Measurements from ENCODE around the gene SPIRE1.

The SPIRE1 gene

DNA sequence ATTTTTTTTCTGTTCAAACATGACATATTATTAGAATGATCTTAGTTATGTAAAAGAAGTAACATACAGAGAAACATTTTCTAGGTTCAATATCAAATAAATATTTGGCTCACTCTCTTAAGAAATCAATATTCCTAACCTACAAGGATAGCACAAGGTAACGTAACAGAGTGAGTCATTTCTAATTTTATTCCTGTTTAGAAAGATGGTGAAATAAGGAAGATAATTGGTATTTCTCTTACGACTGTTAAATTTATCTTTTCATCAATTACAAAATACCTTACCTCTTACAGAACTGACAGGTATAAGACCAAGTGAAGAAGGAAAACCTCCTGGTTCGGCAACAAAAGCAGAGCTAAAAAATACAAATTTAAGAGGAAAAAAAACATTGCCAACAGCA is 205.1 kb downstream of the SPIRE1 start:
- ATAC-seq (ENCODE audit: insufficient read depth, low read depth) (no peak), DNase-seq (no peak)
- Histone ChIP-seq H3K27me3 (ENCODE audit: insufficient read depth, low read length, poor library complexity) (peaks cover 17% of the 10 kb centered on the region), H3K4me2 (ENCODE audit: insufficient read depth, low read length) (no peak overlapping the region), H3K27ac (ENCODE audit: low read length) (no peak overlapping the region), H3K36me3 (ENCODE audit: insufficient read depth, low read length) (no peaks in the 10 kb centered on the region), H2AFZ (ENCODE audit: low read depth, low read length) (no peak overlapping the region), H3K9me3 (ENCODE audit: insufficient read depth, low read length, severe bottlenecking) (no peaks in the 10 kb centered on the region), H3K9ac (ENCODE audit: low read depth, low read length) (no peak overlapping the region), H3K79me2 (ENCODE audit: insufficient read depth, low read length) (no peaks in the 10 kb centered on the region), H4K20me1 (ENCODE audit: insufficient read depth, low read length) (no peaks in the 10 kb centered on the region), H3K4me3 (ENCODE audit: low read depth in 1 of 2, low read length in 2 of 2) (no peak overlapping the region), H3K4me1 (ENCODE audit: insufficient read depth, low read length) (no peaks in the 10 kb centered on the region)
- no peak for TF ChIP-seq EZH2 (IDR thresholded peaks at IDR 0.05; ENCODE audit: borderline replicate concordance, low read depth, low read length, severe bottlenecking)
- TF ChIP-seq, protein P1, sequence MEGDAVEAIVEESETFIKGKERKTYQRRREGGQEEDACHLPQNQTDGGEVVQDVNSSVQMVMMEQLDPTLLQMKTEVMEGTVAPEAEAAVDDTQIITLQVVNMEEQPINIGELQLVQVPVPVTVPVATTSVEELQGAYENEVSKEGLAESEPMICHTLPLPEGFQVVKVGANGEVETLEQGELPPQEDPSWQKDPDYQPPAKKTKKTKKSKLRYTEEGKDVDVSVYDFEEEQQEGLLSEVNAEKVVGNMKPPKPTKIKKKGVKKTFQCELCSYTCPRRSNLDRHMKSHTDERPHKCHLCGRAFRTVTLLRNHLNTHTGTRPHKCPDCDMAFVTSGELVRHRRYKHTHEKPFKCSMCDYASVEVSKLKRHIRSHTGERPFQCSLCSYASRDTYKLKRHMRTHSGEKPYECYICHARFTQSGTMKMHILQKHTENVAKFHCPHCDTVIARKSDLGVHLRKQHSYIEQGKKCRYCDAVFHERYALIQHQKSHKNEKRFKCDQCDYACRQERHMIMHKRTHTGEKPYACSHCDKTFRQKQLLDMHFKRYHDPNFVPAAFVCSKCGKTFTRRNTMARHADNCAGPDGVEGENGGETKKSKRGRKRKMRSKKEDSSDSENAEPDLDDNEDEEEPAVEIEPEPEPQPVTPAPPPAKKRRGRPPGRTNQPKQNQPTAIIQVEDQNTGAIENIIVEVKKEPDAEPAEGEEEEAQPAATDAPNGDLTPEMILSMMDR (IDR thresholded peaks at IDR 0.05; ENCODE audit: borderline replicate concordance, extremely low read depth, low read length, poor library complexity, severe bottlenecking) = no peak

DNA sequence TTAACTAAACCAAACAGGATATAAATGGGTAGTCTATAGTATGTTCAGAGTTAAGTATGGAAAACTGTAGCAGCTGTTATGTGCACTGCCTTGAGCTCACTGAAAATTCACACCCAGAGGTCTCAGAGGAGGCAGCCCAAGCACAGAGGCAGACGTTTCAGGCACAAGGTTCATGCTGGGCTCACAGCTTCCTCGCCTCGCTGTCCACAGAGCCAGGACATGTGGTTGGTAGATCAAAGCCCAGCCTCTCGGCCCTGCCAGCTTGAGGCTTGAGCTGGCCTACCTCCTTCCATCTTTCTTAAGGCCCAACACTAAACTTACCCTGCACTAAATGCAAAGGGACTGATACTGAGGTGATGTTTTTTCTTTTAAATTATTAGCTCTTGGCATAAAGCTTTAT is 206.5 kb downstream of the SPIRE1 start:
- DNase-seq (no peak), ATAC-seq (ENCODE audit: insufficient read depth, low read depth) (no peak)
- no peaks in the 10 kb centered on the region for H3K36me3 ChIP-seq (ENCODE audit: insufficient read depth, low read length)
- no peak overlapping the region for H3K4me3 ChIP-seq (ENCODE audit: low read depth in 1 of 2, low read length in 2 of 2)
- no peaks in the 10 kb centered on the region for H3K79me2 ChIP-seq (ENCODE audit: insufficient read depth, low read length)
- no peaks in the 10 kb centered on the region for H3K4me1 ChIP-seq (ENCODE audit: insufficient read depth, low read length)
- H3K27me3 ChIP-seq (ENCODE audit: insufficient read depth, low read length, poor library complexity) = peaks cover 14% of the 10 kb centered on the region
- no peaks in the 10 kb centered on the region for H3K9me3 ChIP-seq (ENCODE audit: insufficient read depth, low read length, severe bottlenecking)
- H3K4me2 ChIP-seq (ENCODE audit: insufficient read depth, low read length) = no peak overlapping the region
- no peak overlapping the region for H3K9ac ChIP-seq (ENCODE audit: low read depth, low read length)
- H2AFZ ChIP-seq (ENCODE audit: low read depth, low read length) = no peak overlapping the region
- H3K27ac ChIP-seq (ENCODE audit: low read length) = no peak overlapping the region
- H4K20me1 ChIP-seq (ENCODE audit: insufficient read depth, low read length) = no peaks in the 10 kb centered on the region
- TF ChIP-seq EZH2 (IDR thresholded peaks at IDR 0.05; ENCODE audit: borderline replicate concordance, low read depth, low read length, severe bottlenecking) = no peak
- TF ChIP-seq, protein P1 (IDR thresholded peaks at IDR 0.05; ENCODE audit: borderline replicate concordance, extremely low read depth, low read length, poor library complexity, severe bottlenecking) = no peak

DNA sequence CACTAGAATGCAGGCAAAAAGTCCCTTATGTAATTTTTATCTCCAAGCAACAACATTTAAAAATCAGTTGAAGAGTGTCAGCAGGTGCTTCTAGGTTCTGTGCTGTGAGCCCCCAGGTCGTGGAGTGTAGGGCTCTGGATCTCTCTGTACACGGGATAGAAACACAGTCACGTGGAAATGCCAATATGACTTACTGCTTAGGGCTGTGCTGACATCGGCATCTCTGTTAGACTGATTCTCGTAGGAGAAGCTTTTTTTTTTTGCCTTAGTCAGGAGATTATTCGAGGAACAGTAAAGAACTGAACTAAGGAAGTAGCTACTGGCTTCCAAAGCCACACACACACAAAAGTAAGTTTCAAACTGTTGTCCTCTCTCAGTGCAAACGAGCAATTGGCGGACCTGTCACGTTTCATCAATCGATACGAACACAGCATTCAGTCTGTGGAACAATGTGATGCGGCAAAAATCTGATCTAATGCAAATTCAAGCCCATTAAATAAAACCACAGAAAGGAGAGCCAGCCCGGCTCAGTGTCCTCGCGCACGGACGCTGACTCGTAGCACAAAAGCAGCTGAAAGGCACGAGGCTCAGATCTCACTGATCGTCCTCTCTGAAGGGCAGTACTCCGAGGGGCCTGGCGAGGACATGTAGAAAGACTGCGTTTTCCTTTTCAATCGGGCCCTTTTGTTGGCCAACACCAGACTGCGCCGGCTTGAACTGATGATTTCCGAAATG is 208.7 kb downstream of the SPIRE1 start:
- no peaks in the 10 kb centered on the region for H3K79me2 ChIP-seq (ENCODE audit: insufficient read depth, low read length)
- H3K9me3 ChIP-seq (ENCODE audit: insufficient read depth, low read length, severe bottlenecking) = peaks cover 1% of the 10 kb centered on the region
- TF ChIP-seq, protein P1 (IDR thresholded peaks at IDR 0.05; ENCODE audit: borderline replicate concordance, extremely low read depth, low read length, poor library complexity, severe bottlenecking) = no peak
- TF ChIP-seq EZH2 (IDR thresholded peaks at IDR 0.05; ENCODE audit: borderline replicate concordance, low read depth, low read length, severe bottlenecking) = no peak
- no peaks in the 10 kb centered on the region for H3K36me3 ChIP-seq (ENCODE audit: insufficient read depth, low read length)
- H3K27me3 ChIP-seq (ENCODE audit: insufficient read depth, low read length, poor library complexity) = peaks cover 7% of the 10 kb centered on the region
- H3K4me2 ChIP-seq (ENCODE audit: insufficient read depth, low read length) = no peak overlapping the region
- no peak overlapping the region for H3K9ac ChIP-seq (ENCODE audit: low read depth, low read length)
- H2AFZ ChIP-seq (ENCODE audit: low read depth, low read length) = no peak overlapping the region
- ATAC-seq (ENCODE audit: insufficient read depth, low read depth) (no peak), DNase-seq (no peak)
- H3K27ac ChIP-seq (ENCODE audit: low read length) = no peak overlapping the region
- H3K4me1 ChIP-seq (ENCODE audit: insufficient read depth, low read length) = no peaks in the 10 kb centered on the region
- no peak overlapping the region for H3K4me3 ChIP-seq (ENCODE audit: low read depth in 1 of 2, low read length in 2 of 2)
- no peaks in the 10 kb centered on the region for H4K20me1 ChIP-seq (ENCODE audit: insufficient read depth, low read length)
